Fibroblast of lung (primary cell): ENCODE measurements around the gene PSMG4.

Experiments used
- CTCF ChIP-seq, 2 donors: IDR thresholded peaks in 1 of 2; conservative IDR thresholded peaks in 1 of 2; 1 replicate in 1 of 2; 2 replicates in 1 of 2; pipeline ENCODE4 v1.5.1; 2011 to 2012; ENCODE audit warnings: low read length in 2 of 2, control low read depth in 1 of 2, inconsistent platforms in 1 of 2, low read depth in 1 of 2, mild to moderate bottlenecking in 1 of 2
- EZH2 ChIP-seq: IDR thresholded peaks from 2 replicates; pipeline ENCODE4 v1.5.1; 2012; ENCODE audit warnings: low read length, control low read depth, mild to moderate bottlenecking; ENCODE audit errors: missing control alignments

- TF ChIP-seq EZH2 (no peak), CTCF (conservative IDR thresholded peaks at IDR 0.05 in 1 of 2, IDR thresholded peaks at IDR 0.05 in 1 of 2; ENCODE audit: low read depth in 1 of 2, low read length in 2 of 2) (no peak)
Measured at GRCh38 chr6:3268680-3269079, 9.9 kb downstream of the PSMG4 start.
